ENCODE data around the gene PON3.

The PON3 gene

DNA sequence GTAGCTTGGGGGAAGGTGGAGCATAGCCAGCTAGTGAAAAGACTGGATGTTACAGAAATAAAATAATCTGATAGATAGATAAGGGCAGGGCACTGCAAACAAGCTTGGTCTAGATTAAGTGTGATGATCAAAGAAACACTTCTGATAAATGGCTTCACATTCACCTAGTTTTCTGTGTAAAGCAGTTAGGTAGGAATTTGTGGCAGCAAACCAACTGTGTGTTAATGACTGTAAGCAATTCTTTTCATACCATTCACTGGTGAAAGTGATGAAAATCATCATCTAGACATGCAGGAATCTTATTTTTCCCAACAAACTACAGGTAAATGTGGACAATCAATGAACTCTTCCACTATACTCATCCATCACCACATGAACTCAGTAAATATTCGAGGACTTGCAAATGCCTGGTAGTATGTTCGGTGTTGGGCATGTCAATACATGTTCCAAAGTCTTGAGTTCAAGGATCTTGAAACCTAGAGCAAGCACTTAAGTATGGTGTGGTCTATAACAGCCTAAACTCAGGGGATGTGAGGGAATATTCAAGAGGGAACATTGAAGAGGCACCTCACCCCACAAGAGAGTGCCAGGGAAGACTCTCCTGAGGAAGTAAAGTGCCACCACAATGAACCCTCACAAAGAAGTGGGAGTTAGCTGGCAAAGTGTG, 20.5 kb downstream of the PON3 start:
- no peak for DNase-seq (ENCODE audit: extremely low read depth, low read depth)
- no peak for TF ChIP-seq CTCF (IDR thresholded peaks at IDR 0.05; ENCODE audit: low read depth, low read length)

DNA sequence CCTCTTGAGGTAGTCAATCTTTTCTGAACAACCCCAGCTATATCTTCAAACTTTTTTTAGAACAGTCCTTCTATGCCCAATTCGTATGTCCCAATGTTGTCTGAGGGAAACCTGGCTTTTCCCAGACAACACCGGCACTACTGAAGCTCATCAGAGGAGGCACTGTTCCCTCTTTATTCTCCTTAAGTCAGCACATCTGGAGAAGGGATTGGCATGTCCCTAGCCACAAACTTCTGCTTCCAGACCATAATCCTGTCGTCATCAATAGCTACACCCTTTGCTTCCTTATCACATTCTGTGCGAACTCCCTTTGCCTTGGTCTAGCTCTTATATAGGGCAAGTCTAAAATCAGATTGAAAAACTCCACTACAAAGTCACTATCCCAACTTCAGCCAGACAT, 22.9 kb downstream of the PON3 start:
- no peak for TF ChIP-seq CTCF (IDR thresholded peaks at IDR 0.05; ENCODE audit: low read depth, low read length)
- DNase-seq (ENCODE audit: extremely low read depth, low read depth), result no peak

DNA sequence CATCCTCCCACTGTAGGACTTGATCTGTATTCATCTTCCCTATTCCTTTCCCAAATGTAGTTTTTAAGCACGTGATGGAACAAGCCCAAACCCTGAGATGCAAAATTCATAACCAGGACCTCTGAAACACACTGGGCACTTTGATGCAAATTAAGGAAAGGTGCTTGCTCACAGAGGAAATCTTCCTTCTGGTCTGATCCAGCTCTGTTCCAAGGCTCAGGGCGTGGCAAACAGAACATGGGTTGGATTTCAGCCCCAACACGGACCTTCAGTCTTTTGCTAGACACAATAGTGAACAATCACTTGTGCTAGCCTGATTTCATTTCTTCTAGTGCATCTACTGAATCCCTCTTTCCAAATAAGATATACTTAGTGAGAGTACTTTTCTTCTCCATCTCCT, 27.9 kb downstream of the PON3 start:
- no peak for DNase-seq (ENCODE audit: extremely low read depth, low read depth)

DNA sequence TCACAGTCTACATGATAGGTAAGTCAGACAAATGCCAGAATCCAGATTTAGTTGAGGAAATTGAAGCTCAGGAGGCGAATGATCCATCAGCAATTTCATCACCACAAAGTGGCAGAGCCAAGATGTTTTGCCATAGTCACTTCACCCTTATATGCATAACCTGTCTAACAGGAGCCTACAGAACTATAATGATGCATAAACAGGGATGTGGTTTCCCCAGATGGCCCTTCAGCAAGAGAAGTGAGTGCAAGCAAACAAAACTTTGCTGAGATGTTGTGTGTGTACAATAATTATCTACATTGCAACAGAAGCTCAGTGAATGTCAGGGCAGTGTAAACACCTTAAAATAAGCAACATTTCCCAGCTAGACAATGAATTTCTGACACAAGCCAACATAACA, 28.6 kb downstream of the PON3 start:
- DNase-seq (ENCODE audit: extremely low read depth, low read depth), result no peak

More for the DNA sequence above, 27.9 kb downstream of the PON3 start:
- TF ChIP-seq CTCF (IDR thresholded peaks at IDR 0.05; ENCODE audit: low read depth, low read length), result no peak

GRCh38 chr7:95365151-95365550, 31.0 kb downstream of the PON3 start:
- no peak for TF ChIP-seq CTCF (IDR thresholded peaks at IDR 0.05; ENCODE audit: low read depth, low read length)
- no peak for DNase-seq (ENCODE audit: extremely low read depth, low read depth)

More for the DNA sequence above, 28.6 kb downstream of the PON3 start:
- no peak for TF ChIP-seq CTCF (IDR thresholded peaks at IDR 0.05; ENCODE audit: low read depth, low read length)

DNA sequence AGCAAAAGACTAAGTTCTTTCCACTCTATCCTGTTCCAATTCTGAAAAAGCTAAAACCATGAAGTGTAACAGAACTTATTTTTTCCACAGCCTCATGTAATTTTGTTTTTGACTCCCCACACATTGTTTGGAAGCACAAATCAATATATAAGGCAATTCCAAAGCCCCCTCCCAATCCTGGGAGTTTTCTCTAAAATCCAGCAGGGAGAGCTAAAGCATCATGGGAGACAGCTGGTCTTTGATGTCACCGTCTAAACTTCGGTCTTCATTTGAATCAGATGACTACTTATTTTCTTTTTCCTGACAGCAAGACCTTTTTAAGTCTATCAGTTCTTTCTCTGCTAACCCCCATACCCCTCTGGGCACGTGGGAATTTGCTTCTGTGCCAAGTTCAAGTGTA, 38.6 kb downstream of the PON3 start:
- TF ChIP-seq CTCF (IDR thresholded peaks at IDR 0.05; ENCODE audit: low read depth, low read length), result peak; percentile 28
- DNase-seq (ENCODE audit: extremely low read depth, low read depth), result no peak

DNA sequence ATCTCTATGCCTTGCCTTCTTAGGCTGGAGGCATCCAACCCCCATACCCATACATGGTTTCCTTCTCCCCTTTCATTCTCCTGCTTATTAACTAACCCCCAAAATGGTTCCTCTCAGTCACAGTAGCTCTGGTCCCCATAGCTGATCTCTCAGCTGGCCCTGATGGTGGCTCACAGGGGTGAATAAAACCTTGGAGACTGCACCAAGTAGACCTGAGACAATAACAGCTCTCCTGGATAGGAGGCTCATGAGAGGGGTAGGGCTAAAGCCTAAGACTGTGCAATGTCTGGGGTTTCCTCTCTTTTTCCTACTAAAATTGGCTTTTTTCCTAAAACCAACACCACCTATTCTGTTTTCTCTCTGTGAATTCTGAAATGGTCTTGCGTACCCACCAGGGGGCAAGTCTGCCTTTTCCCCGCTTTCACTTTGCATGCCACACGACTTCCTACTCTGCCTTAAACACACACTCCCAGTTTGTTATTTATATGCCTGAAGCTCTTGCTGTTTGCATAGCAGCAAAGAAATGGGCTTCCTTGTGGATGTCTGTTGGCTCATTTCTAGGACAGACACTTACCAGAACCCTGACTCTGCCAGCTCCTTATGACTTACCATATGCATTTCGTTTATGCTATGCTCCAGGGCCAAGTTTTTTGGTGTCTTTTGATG, 53.4 kb downstream of the PON3 start:
- TF ChIP-seq CTCF (IDR thresholded peaks at IDR 0.05; ENCODE audit: low read depth, low read length), result no peak; the same call in 1 of the 2 replicates
- no peak for DNase-seq (ENCODE audit: extremely low read depth, low read depth)

Data from AG09319 (cell line).